Neural cell (in vitro differentiated cells): Measurements from ENCODE around the gene USP40. TPM values are rescaled to one million over a fixed set of nuclear protein-coding genes. Genes with fewer than 3 reads are reported as not detected.

Experiments used
- H2AFZ ChIP-seq: fragments of 200-600, 300-800 bp; sonication (generic), shearing (Covaris generic); 2 replicates; pipeline ENCODE4 v1.6.0; 2014; ENCODE audit warnings: low read depth, mild to moderate bottlenecking, antibody characterized with exemption, low read length, moderate library complexity
- H3F3A ChIP-seq: fragments of 200-600 bp; shearing (Covaris generic); 2 replicates; pipeline ENCODE4 v1.6.1; 2016; ENCODE audit warnings: mild to moderate bottlenecking, moderate library complexity, mixed read lengths, antibody characterized with exemption, low read length; ENCODE audit not compliant: insufficient read depth, poor library complexity, severe bottlenecking
- H3K27ac ChIP-seq: fragments of 200-600, 300-800 bp; sonication (generic), shearing (Covaris generic); 2 replicates; pipeline ENCODE4 v1.5.1; 2014; ENCODE audit warnings: mild to moderate bottlenecking, low read length, moderate library complexity
- H3K27me3 ChIP-seq: fragments of 300-800, 200-600 bp; sonication (generic), shearing (Covaris generic); 2 replicates; pipeline ENCODE4 v1.6.0; 2014; ENCODE audit warnings: mild to moderate bottlenecking, low read depth, low read length, moderate library complexity; ENCODE audit not compliant: insufficient read depth
- H3K36me3 ChIP-seq: fragments of 300-800, 200-600 bp; sonication (generic), shearing (Covaris generic); 2 replicates; pipeline ENCODE4 v1.5.1; 2014; ENCODE audit warnings: mild to moderate bottlenecking, antibody characterized with exemption, low read length, moderate library complexity; ENCODE audit not compliant: insufficient read depth
- H3K4me2 ChIP-seq: fragments of 300-800, 200-600 bp; sonication (generic), shearing (Covaris generic); 2 replicates; pipeline ENCODE4 v1.6.0; 2014; ENCODE audit warnings: mild to moderate bottlenecking, low read length
- H3K4me3 ChIP-seq: fragments of 300-800, 200-600 bp; sonication (generic), shearing (Covaris generic); 2 replicates; pipeline ENCODE4 v1.5.1; 2014; ENCODE audit warnings: mild to moderate bottlenecking, low read length, moderate library complexity
- H3K79me2 ChIP-seq: fragments of 200-600 bp; shearing (Covaris generic); replicated peaks from 2 replicates; pipeline ENCODE4 v1.6.0; 2014; ENCODE audit warnings: mild to moderate bottlenecking, low read length, moderate library complexity; ENCODE audit not compliant: insufficient read depth
- H3K9ac ChIP-seq: fragments of 300-800, 200-600 bp; sonication (generic), shearing (Covaris generic); 2 replicates; pipeline ENCODE4 v1.6.1; 2016; ENCODE audit warnings: mild to moderate bottlenecking, low read length, mixed read lengths
- H3K9me2 ChIP-seq: fragments of 200-600 bp; shearing (Covaris generic); 2 replicates; pipeline ENCODE4 v1.6.1; 2016; ENCODE audit warnings: mild to moderate bottlenecking, low read length, mixed read lengths; ENCODE audit not compliant: insufficient read depth
- H3K9me3 ChIP-seq: fragments of 200-600, 300-800 bp; sonication (generic), shearing (Covaris generic); 2 replicates; pipeline ENCODE4 v1.6.1; 2016; ENCODE audit warnings: mild to moderate bottlenecking, mixed run types, low read length, moderate library complexity, mixed read lengths
- H4K20me1 ChIP-seq: fragments of 200-600 bp; shearing (Covaris generic); 2 replicates; pipeline ENCODE4 v1.6.1; 2016; ENCODE audit warnings: mild to moderate bottlenecking, mixed run types; ENCODE audit not compliant: insufficient read depth
- EP300 ChIP-seq: fragments of 450-650 bp; conservative IDR thresholded peaks from 2 replicates; pipeline ENCODE4 v1.6.1; 2014; ENCODE audit warnings: antibody characterized with exemption, mild to moderate bottlenecking, moderate library complexity; ENCODE audit not compliant: poor library complexity, severe bottlenecking
- EZH2 ChIP-seq: fragments of 200-600, 300-800 bp; shearing (Covaris generic), sonication (generic); IDR thresholded peaks from 2 replicates; pipeline ENCODE4 v1.6.1; 2014; ENCODE audit warnings: antibody characterized with exemption, low read length, borderline replicate concordance, mild to moderate bottlenecking; ENCODE audit not compliant: insufficient read depth, poor library complexity, severe bottlenecking
- MXI1 ChIP-seq: fragments of 450-650 bp; conservative IDR thresholded peaks from 2 replicates; pipeline ENCODE4 v1.6.1; 2014; ENCODE audit warnings: antibody characterized with exemption, mild to moderate bottlenecking; ENCODE audit not compliant: poor library complexity, severe bottlenecking
- POLR2AphosphoS5 ChIP-seq: IDR thresholded peaks from 2 replicates; pipeline ENCODE4 v1.6.1; 2012
- RAD21 ChIP-seq: fragments of 450-650 bp; conservative IDR thresholded peaks from 2 replicates; pipeline ENCODE4 v1.6.1; 2014; ENCODE audit warnings: antibody characterized with exemption, mild to moderate bottlenecking, moderate library complexity
- SMC3 ChIP-seq: fragments of 450-650 bp; conservative IDR thresholded peaks from 2 replicates; pipeline ENCODE4 v1.6.1; 2014; ENCODE audit warnings: antibody characterized with exemption, mild to moderate bottlenecking, moderate library complexity; ENCODE audit not compliant: poor library complexity
- TAF1 ChIP-seq: IDR thresholded peaks from 2 replicates; pipeline ENCODE4 v1.6.1; 2012; ENCODE audit warnings: low read depth
- polyA plus RNA-seq: library from polyadenylated mRNA; depleted of rRNA; stranded (reverse); fragments of >200 nt; gene quantifications from 2 replicates; pipeline ENCODE4 v1.2.3, GENCODE V29; 2014
- TF ChIP-seq, protein P1 (sequence below): IDR thresholded peaks from 2 replicates; pipeline ENCODE4 v1.6.1; 2012; ENCODE audit warnings: borderline replicate concordance
- TF ChIP-seq, protein P2 (sequence below): fragments of 450-650 bp; IDR thresholded peaks from 2 replicates; pipeline ENCODE4 v1.5.1; 2014; ENCODE audit warnings: antibody characterized with exemption, mild to moderate bottlenecking, moderate library complexity; ENCODE audit not compliant: poor library complexity, severe bottlenecking

The USP40 gene
- polyA plus RNA-seq, 1 donor from 2014 or later, result 33.3 TPM

DNA sequence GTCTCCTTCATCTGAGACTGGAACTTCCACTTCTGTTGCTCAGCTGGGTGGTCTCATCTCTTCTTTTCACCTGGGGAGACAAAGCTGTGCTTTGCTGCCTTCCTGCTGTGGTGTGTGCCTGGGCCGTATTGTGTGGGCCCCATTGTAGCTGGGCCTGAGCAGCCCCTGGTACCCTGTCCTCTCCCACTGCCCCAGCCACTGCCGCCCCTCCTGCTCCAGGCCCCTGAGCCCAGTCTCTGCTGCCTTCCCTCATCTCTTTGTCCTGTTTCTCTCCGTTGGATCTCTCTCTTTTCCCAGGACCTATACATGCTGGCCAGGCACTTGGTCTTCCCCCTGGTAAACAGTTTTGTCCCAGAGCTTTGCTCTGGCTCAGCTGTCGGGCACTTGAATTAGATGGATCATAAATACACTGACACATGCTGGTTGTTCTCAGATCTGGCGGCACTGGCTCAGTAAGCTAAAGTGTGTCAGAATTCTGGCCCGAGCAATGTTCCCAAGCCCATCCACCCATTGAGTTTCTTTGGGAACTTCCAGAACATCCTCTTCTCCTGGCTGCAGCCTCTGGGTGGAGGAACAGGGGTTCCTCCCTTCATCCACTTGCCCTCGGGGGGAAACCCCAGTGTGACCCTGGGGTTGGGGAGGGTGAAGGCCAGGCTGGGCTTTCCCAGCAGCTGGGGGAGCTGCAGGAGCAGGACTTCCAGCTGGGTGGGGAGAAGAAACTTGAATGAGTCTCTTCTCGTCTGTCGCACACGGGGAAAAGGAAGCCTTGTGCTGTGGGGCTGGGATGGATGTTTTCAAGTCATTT lies 113.3 kb downstream of the USP40 start:
- Histone ChIP-seq H4K20me1 (no peaks in the 10 kb centered on the region), H3K9me3 (no peaks in the 10 kb centered on the region), H3K9me2 (no peaks in the 10 kb centered on the region), H3K4me2 (no peak overlapping the region), H3K27me3 (no peaks in the 10 kb centered on the region), H3K79me2 (no peaks in the 10 kb centered on the region), H3K36me3 (no peaks in the 10 kb centered on the region), H3K9ac (no peak overlapping the region), H2AFZ (no peak overlapping the region), H3K27ac (no peak overlapping the region), H3K4me3 (no peak overlapping the region), H3F3A (no peaks in the 10 kb centered on the region)
- no peak for TF ChIP-seq MXI1
- TF ChIP-seq TAF1, result no peak
- TF ChIP-seq, protein P1, sequence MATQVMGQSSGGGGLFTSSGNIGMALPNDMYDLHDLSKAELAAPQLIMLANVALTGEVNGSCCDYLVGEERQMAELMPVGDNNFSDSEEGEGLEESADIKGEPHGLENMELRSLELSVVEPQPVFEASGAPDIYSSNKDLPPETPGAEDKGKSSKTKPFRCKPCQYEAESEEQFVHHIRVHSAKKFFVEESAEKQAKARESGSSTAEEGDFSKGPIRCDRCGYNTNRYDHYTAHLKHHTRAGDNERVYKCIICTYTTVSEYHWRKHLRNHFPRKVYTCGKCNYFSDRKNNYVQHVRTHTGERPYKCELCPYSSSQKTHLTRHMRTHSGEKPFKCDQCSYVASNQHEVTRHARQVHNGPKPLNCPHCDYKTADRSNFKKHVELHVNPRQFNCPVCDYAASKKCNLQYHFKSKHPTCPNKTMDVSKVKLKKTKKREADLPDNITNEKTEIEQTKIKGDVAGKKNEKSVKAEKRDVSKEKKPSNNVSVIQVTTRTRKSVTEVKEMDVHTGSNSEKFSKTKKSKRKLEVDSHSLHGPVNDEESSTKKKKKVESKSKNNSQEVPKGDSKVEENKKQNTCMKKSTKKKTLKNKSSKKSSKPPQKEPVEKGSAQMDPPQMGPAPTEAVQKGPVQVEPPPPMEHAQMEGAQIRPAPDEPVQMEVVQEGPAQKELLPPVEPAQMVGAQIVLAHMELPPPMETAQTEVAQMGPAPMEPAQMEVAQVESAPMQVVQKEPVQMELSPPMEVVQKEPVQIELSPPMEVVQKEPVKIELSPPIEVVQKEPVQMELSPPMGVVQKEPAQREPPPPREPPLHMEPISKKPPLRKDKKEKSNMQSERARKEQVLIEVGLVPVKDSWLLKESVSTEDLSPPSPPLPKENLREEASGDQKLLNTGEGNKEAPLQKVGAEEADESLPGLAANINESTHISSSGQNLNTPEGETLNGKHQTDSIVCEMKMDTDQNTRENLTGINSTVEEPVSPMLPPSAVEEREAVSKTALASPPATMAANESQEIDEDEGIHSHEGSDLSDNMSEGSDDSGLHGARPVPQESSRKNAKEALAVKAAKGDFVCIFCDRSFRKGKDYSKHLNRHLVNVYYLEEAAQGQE, result no peak
- no peak for TF ChIP-seq EP300
- TF ChIP-seq, protein P2, sequence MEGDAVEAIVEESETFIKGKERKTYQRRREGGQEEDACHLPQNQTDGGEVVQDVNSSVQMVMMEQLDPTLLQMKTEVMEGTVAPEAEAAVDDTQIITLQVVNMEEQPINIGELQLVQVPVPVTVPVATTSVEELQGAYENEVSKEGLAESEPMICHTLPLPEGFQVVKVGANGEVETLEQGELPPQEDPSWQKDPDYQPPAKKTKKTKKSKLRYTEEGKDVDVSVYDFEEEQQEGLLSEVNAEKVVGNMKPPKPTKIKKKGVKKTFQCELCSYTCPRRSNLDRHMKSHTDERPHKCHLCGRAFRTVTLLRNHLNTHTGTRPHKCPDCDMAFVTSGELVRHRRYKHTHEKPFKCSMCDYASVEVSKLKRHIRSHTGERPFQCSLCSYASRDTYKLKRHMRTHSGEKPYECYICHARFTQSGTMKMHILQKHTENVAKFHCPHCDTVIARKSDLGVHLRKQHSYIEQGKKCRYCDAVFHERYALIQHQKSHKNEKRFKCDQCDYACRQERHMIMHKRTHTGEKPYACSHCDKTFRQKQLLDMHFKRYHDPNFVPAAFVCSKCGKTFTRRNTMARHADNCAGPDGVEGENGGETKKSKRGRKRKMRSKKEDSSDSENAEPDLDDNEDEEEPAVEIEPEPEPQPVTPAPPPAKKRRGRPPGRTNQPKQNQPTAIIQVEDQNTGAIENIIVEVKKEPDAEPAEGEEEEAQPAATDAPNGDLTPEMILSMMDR, result no peak
- no peak for TF ChIP-seq RAD21
- no peak for TF ChIP-seq POLR2AphosphoS5
- no peak for TF ChIP-seq SMC3
- TF ChIP-seq EZH2, result no peak

DNA sequence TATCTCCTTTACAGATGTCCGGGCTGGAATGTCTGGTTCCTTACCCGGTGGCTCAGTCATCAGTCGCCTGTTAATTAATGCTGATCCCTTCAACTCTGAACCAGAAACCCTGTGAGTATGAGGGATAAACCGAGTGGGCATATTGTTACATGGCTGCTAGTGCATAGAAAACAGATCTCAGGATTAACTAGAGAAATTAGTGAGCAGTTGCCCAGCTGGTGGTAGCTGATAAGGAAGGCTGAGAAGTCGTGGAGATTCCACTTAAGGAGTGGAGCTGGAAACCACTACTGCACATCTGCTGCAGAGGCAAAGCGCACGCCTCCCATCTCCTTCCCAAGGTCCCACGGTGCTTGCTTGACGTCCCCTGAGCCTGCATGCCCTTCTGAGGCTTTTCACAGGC lies 114.6 kb downstream of the USP40 start:
- TF ChIP-seq POLR2AphosphoS5 (no peak), MXI1 (no peak), SMC3 (no peak), TAF1 (no peak), EZH2 (no peak), EP300 (no peak), RAD21 (no peak)
- TF ChIP-seq, protein P2, result no peak
- TF ChIP-seq, protein P1, result no peak
- no peak overlapping the region for H3K4me2 ChIP-seq
- no peak overlapping the region for H2AFZ ChIP-seq

More for the DNA sequence above, 114.6 kb downstream of the USP40 start:
- no peaks in the 10 kb centered on the region for H4K20me1 ChIP-seq
- H3K4me3 ChIP-seq, result no peak overlapping the region
- no peaks in the 10 kb centered on the region for H3K79me2 ChIP-seq
- H3K9me2 ChIP-seq, result no peaks in the 10 kb centered on the region
- no peaks in the 10 kb centered on the region for H3F3A ChIP-seq
- no peak overlapping the region for H3K27ac ChIP-seq
- no peaks in the 10 kb centered on the region for H3K27me3 ChIP-seq
- no peaks in the 10 kb centered on the region for H3K36me3 ChIP-seq
- H3K9ac ChIP-seq, result no peak overlapping the region
- no peaks in the 10 kb centered on the region for H3K9me3 ChIP-seq
